NB4 (cell line): ENCODE data around the gene POLD4.

Source experiments
- DNase-seq: peaks from one replicate; pipeline ENCODE4 v3.0.0; 2010; ENCODE audit warnings: low read depth
- H3K4me3 ChIP-seq: one replicate; pipeline ENCODE4 v1.5.1; 2011; ENCODE audit warnings: mild to moderate bottlenecking, low read depth, low read length, moderate library complexity
- MYC ChIP-seq: IDR thresholded peaks from 2 replicates; pipeline ENCODE4 v1.6.1; 2011; ENCODE audit warnings: low read depth, low read length
- POLR2A ChIP-seq: IDR thresholded peaks from 2 replicates; pipeline ENCODE4 v1.6.1; 2011; ENCODE audit warnings: mild to moderate bottlenecking; ENCODE audit not compliant: insufficient read length; ENCODE audit errors: extremely low read depth
- TF ChIP-seq, protein P1 (sequence below): IDR thresholded peaks from 2 replicates; pipeline ENCODE4 v1.6.1; 2011; ENCODE audit warnings: low read depth, low read length
- TF ChIP-seq, protein P2 (sequence below): IDR thresholded peaks from one replicate; pipeline ENCODE4 v1.5.1; 2012; ENCODE audit warnings: low read depth, low read length

The POLD4 gene

GRCh38 chr11:67344264-67344663, 9.1 kb downstream of the POLD4 start:
- DNase-seq: no peak
- H3K4me3 ChIP-seq: no peak overlapping the region
- TF ChIP-seq, protein P1, sequence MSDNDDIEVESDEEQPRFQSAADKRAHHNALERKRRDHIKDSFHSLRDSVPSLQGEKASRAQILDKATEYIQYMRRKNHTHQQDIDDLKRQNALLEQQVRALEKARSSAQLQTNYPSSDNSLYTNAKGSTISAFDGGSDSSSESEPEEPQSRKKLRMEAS: no peak
- TF ChIP-seq, protein P2, sequence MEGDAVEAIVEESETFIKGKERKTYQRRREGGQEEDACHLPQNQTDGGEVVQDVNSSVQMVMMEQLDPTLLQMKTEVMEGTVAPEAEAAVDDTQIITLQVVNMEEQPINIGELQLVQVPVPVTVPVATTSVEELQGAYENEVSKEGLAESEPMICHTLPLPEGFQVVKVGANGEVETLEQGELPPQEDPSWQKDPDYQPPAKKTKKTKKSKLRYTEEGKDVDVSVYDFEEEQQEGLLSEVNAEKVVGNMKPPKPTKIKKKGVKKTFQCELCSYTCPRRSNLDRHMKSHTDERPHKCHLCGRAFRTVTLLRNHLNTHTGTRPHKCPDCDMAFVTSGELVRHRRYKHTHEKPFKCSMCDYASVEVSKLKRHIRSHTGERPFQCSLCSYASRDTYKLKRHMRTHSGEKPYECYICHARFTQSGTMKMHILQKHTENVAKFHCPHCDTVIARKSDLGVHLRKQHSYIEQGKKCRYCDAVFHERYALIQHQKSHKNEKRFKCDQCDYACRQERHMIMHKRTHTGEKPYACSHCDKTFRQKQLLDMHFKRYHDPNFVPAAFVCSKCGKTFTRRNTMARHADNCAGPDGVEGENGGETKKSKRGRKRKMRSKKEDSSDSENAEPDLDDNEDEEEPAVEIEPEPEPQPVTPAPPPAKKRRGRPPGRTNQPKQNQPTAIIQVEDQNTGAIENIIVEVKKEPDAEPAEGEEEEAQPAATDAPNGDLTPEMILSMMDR: no peak
- TF ChIP-seq MYC (no peak), POLR2A (no peak)

DNA sequence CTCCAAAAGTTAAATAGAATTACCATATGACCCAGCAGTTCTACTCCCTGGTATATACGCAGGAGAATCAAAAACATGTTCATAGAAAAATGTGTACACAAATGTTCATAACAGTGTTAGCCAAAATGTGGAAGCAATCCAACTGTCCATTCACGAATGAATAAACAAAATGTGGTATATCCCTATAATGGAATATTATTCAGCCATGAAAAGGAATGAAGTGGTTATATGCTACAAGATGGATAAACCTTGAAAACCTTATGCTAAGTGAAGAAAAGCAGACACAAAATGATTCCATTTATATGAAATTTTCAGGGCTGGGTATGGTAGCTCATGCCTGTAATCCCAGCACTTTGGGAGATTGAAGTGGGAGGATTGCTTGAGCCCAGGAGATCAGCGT, 16.1 kb downstream of the POLD4 start:
- no peak overlapping the region for H3K4me3 ChIP-seq
- TF ChIP-seq, protein P1: no peak
- TF ChIP-seq POLR2A (no peak), MYC (no peak)
- TF ChIP-seq, protein P2: no peak
- DNase-seq: no peak

DNA sequence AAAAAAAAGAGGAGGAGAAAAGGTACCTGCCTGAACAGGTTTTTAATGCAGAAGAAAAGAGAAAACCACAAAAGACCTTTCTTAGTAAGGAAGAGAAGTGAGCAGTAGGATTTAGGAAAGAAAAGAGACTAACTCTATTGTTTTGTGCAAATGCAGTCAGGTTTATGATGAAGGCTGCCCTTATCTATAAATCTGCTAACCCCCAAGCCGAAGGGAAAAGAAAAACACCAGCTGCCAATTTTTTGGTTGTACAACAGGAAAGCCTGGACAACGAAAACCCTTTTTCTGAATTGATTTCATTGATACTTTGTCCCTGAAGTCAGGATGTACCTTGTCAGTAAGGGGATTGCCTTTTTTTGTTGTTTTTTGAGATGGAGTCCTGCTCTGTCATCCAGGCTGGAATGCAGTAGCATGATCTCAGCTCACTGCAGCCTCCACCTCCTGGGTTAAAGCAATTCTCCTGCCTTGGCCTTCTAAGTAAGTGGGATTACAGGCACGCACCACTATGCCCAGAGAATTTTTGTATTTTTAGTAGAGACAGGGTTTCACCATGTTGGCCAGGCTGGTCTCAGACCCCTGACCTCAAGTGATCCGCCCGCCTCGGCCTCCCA, 21.2 kb downstream of the POLD4 start:
- TF ChIP-seq, protein P1: no peak
- TF ChIP-seq, protein P2: no peak
- TF ChIP-seq POLR2A: no peak
- TF ChIP-seq MYC: no peak
- no peak for DNase-seq

DNA sequence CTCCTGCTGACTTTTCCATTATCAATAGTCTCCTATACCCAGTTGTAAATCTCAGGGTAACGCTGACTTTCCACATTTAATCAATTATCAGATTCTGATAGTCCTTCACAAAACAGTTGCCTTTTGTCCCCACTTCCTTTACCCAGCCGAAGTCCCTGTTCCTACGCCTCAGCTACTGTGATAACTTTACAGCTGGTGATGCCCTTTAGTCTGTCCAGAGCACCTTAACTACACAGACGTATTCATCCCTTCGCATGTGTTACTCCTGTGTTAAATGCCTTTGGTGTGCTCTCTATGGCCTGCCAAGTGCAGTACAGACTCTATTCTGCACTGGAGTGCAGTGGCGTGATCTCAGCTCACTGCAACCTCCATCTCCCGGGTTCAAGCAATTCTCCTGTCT, 29.8 kb downstream of the POLD4 start:
- TF ChIP-seq, protein P1: no peak
- no peak for TF ChIP-seq POLR2A
- TF ChIP-seq MYC: no peak
- TF ChIP-seq, protein P2: no peak
- no peak for DNase-seq
- H3K4me3 ChIP-seq: no peak overlapping the region

More for the DNA sequence above, 21.2 kb downstream of the POLD4 start:
- no peak overlapping the region for H3K4me3 ChIP-seq

GRCh38 chr11:67322049-67322448, 31.3 kb downstream of the POLD4 start:
- DNase-seq: no peak
- TF ChIP-seq MYC (no peak), POLR2A (no peak)
- TF ChIP-seq, protein P2: no peak
- TF ChIP-seq, protein P1: no peak
- no peak overlapping the region for H3K4me3 ChIP-seq
